ENCODE results near the gene OPRD1. TPM values are rescaled to one million over a fixed set of nuclear protein-coding genes. Genes with fewer than 3 reads are reported as not detected.

Gene OPRD1
- polyA plus RNA-seq, 3 donors: 0.33 to 0.56 (median 0.40) TPM

GRCh38 chr1:28893403-28894102, 81.6 kb downstream of the OPRD1 start:
- no peak for DNase-seq (ENCODE audit: extremely low read depth in 1 of 11, low read depth in 9 of 11, low spot score in 4 of 11)

- no peak for DNase-seq (ENCODE audit: extremely low read depth in 1 of 11, low read depth in 9 of 11, low spot score in 4 of 11)
These were observed 82.8 kb downstream of the OPRD1 start for GRCh38 chr1:28894785-28895184.

DNA sequence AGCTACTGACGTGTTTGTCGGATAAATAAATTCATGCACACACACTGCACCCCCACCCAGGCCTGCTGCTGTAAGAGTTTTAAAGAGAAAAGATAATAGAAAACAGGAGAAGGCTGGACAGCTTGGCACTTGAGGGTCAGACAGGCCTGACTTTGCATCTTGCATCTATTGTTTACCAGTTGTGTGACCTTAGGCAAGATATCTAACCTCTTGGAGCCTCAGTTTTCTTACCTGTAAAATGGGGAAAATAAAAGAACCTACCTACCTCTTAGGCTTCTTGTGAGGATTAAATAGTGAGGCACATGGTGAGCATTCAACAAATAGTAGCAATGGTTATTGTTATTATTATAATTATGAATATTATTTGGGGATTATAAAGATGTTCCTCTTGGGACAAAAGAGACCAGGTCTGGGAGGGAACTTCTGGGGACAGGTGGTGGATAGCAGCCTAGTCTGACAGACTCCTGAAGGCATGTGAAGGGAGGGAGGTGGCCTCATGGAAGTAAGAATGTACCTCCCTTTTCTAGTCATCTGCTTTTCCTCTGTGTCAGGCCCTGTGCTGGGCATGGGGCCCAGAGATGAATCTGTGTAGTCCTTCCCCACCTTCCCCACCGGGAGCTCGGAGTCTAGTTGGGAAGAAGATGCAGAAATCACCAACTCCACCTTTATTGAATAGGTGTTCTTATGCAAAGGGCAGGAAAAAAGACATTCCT, 84.1 kb downstream of the OPRD1 start:
- DNase-seq (ENCODE audit: extremely low read depth in 1 of 11, low read depth in 9 of 11, low spot score in 4 of 11): no peak

GRCh38 chr1:28896609-28896986, 84.6 kb downstream of the OPRD1 start:
- DNase-seq (ENCODE audit: extremely low read depth in 1 of 11, low read depth in 9 of 11, low spot score in 4 of 11): no peak

GRCh38 chr1:28897789-28898188, 85.8 kb downstream of the OPRD1 start:
- DNase-seq (ENCODE audit: extremely low read depth in 1 of 11, low read depth in 9 of 11, low spot score in 4 of 11): no peak

- DNase-seq (ENCODE audit: extremely low read depth in 1 of 11, low read depth in 9 of 11, low spot score in 4 of 11): no peak
These were observed 86.5 kb downstream of the OPRD1 start for GRCh38 chr1:28898405-28898881.

DNA sequence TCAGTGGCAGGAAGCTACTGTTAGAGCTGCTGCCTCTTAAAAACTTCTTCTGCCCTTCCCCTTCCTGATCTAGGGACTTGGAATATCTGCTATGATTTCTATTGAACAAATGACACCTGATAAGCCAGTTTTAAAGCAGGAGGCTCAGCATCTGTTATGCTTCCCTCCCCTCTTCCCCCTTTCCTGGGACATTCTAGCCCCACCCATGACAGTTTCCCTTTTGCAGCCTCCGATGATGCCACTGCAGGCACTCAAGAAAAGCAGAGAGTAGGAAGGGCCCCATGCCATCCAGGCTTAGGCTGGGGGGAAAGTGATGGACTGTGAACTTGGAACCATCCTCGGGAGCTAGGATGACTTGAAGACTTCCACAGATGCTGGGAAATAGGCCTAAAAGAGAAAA, 87.3 kb downstream of the OPRD1 start:
- DNase-seq (ENCODE audit: extremely low read depth in 1 of 11, low read depth in 9 of 11, low spot score in 4 of 11): no peak

DNA sequence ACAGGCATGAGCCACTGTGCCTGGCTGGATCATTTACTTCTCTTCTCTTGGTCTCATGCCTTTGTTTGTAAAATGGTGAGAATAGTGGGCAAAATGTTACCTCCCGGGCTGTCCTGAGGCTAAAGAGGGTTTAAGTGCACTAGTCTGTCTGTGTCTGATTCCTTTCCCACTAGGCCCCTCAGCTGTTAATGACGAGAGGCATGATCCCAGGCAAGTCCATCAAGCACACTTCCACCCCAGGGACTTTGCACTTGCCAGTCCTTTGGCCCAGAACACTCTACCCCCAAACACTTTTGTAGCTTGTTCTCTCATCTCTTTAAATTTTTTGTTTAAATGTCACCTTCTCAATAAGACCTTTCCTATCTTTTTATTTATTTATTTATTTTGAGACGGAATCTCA, 88.6 kb downstream of the OPRD1 start:
- DNase-seq (ENCODE audit: extremely low read depth in 1 of 11, low read depth in 9 of 11, low spot score in 4 of 11): no peak

GRCh38 chr1:28902738-28903137, 90.8 kb downstream of the OPRD1 start:
- DNase-seq (ENCODE audit: extremely low read depth in 1 of 11, low read depth in 9 of 11, low spot score in 4 of 11): no peak

DNA sequence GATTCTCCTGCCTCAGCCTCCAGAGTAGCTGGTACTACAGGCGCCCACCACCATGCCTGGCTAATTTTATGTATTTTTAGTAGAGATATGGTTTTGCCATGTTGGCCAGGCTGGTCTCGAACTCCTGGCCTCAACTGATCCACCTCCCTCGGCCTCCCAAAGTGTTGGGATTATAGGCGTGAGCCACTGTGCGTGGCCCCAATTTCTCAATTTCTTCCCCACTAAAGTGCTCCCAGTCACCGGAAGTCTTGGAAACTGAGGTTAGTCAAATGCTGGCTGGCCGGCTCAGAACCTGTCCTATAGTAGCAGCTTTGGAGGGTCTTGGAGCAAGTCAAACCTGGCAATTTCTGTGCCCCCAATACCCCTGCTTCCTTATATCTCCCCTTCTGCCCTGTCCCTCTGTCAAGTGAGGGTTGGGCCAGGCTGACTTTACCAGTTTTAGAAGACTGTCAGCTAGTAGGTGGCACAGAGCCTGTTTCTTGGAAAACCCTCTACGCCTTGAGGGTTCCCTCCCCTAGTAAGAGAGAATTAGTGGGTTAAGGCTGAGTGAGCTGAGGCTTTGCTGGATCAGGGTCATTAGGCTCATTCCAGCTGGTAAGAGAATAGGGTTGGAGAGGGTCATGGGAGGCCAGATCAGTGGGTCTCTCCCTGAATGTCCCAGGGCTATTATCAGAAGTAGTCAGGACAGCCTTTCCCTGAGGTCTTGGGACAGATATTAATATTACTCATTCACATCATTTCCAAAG, 94.1 kb downstream of the OPRD1 start:
- DNase-seq (ENCODE audit: extremely low read depth in 1 of 11, low read depth in 9 of 11, low spot score in 4 of 11): no peak

- DNase-seq (ENCODE audit: extremely low read depth in 1 of 11, low read depth in 9 of 11, low spot score in 4 of 11): no peak
These were observed 97.2 kb downstream of the OPRD1 start for GRCh38 chr1:28909198-28909597.

DNA sequence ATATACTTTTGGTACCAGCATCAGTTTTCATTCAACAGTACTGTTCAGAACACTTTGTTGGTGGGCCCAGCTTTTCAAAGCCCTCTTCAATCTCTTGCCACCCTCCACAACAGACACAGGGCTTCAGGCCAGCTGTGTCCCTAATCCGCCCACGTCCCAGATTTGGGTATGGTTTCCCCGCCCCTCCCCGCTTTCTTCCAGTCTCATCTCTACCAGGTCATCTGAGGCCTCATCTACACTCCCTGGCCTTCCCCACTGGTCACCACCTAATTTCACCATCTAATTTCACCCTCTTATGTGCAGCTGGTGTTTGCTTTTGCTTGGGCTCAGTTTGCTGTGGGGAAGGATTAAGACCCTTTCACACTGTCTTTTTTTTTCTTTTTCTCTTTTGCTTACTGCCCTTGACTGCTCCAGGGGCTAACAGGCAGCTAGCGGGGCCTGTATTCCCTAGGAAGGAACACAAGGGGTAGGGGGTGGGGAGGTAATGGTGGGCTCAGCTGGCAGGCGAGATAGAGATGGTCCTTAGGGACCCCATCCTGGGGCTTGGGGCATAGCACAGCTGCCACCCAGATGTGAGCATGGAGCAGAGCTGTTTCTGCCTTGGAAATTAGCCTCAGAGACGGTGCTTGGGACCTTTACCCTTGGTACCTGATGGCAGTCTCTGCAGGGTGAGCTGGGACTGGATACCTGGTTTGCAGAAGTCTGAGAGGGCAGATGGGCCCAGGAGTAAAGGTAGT, 98.6 kb downstream of the OPRD1 start:
- DNase-seq (ENCODE audit: extremely low read depth in 1 of 11, low read depth in 9 of 11, low spot score in 4 of 11): no peak

- DNase-seq (ENCODE audit: extremely low read depth in 1 of 11, low read depth in 9 of 11, low spot score in 4 of 11): no peak
These were observed 101.8 kb downstream of the OPRD1 start for GRCh38 chr1:28913786-28914227.

DNA sequence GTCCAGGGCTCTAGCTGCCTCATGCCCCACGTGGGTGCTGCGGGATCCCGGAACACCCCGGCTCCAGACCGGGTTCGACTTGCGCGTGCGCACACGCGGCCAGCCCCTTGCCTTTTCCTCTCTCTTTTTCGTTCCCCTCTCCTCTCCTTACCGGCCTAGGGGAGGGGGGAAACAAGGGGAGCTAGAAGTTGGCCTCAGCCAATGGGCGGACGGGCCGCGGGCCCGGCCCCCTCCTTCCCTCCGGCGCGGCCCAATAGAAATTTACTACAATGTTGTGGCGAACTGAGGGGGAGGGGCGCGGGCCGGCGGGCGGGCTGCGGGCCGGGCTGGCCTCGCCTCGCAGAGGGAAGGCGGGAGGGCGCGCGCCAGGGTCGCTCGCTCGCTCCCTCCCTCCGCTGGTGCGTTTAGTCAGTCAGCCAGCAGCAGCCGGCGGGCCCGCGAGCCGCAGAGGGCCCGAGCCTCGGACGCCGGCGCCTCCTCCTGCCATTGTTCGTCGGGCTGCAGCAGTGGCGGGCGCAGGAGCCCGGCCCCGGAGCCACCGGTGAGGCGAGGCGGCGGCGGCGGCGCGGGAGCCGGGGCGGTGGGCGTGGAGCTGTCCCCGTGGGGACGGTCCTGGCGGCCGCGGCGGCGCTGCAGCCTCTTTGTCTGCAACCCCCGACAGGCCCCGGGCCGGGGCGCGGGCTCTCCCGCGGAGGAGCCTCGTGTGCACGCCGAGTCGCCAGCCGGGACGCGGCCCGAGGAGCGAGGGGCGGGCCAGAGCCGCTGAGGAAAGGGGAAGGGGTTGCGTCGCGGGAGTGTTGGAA, 102.5 kb downstream of the OPRD1 start, which contains the start of gene EPB41:
EPB41 (plus strand) TSS at position 342 of the 803 bp plus-strand sequence. CDS start 72,869 bp downstream, outside the sequence.
- DNase-seq (ENCODE audit: extremely low read depth in 1 of 11, low read depth in 9 of 11, low spot score in 4 of 11): peak; percentile 80 to 96 (median 93)

DNA sequence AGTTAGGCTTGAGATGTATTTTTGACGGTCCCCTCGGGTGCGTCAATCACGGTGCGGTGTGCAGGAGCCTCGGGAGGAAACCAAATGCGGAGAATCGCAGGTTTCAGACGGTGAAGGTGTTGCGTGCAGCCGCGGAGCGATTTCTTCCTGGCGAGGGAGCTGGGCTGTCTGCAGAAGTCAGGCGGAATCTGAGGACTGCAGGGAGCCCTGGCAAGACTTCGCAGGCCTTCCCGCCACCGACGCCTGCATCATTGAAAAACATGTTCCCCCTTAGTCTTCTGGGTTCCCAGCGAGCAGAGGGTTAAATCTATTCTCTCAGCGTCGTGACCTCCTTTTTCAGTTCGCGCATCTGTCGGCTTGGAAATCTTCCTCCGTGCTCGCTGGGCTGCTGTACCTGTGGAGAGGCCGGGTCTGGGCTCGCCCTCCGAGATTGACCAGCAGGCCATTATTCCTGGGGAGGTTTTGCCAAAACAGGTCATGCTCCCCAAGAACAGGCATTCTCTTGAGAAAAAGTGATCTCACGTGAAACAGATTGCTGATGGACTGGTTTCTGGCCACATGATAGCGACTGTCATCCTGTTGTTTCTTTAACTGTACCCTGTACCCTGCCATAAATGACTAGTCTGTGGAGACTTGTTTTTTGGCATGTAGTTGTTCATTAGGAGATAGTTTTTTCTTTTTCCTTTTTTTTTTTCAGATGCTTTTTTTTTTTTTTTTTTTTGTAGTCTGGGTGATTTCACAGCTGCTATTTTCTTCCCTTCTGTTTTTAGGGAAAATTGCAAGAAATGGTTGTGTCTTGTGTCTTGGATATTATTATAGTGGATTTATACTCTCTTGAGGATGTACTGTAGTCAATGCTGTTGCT, 103.3 kb downstream of the OPRD1 start:
- DNase-seq (ENCODE audit: extremely low read depth in 1 of 11, low read depth in 9 of 11, low spot score in 4 of 11): peak in 4 of 11 donors; percentile 25 to 57 (median 32)

DNA sequence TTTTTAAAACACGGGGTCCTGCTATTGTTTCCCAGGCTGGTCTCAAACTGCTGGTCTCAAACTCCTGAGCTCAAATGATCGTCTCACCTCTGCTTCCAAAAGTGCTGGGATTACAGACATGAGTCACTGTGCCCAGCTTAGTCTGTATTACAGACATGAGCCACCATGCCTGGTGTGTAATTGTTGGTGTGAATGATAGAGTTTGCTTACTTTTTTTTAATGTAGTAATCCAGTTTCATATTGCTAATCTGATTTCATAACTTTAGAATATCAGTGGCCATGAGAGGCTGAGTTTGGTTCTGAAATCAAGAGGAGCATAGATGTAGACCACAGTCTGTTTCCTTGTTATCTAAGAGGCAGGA, 105.8 kb downstream of the OPRD1 start:
- no peak for DNase-seq (ENCODE audit: extremely low read depth in 1 of 11, low read depth in 9 of 11, low spot score in 4 of 11)
